Left ventricle myocardium inferior (tissue), 1 donor: ENCODE data around the gene OR6B3. TPM values are rescaled to one million over a fixed set of nuclear protein-coding genes. Genes with fewer than 3 reads are reported as not detected.

ENCODE experiments used
- DNase-seq: peaks from one replicate; pipeline ENCODE4 v3.0.0-alpha.2; 2020
- H3K27ac ChIP-seq: fragments of 200-600 bp; replicated peaks from 2 replicates; pipeline ENCODE4 v1.8.0; 2021
- H3K27me3 ChIP-seq: fragments of 200-600 bp; 2 replicates; pipeline ENCODE4 v1.8.0; 2021; ENCODE audit warnings: low read depth
- H3K36me3 ChIP-seq: fragments of 200-600 bp; 2 replicates; pipeline ENCODE4 v1.8.0; 2021
- H3K4me1 ChIP-seq: fragments of 200-600 bp; 2 replicates; pipeline ENCODE4 v1.8.0; 2021
- H3K4me3 ChIP-seq: fragments of 200-600 bp; 2 replicates; pipeline ENCODE4 v1.8.0; 2021; ENCODE audit warnings: mild to moderate bottlenecking, moderate library complexity
- H3K9me3 ChIP-seq: fragments of 200-600 bp; replicated peaks from 2 replicates; pipeline ENCODE4 v1.8.0; 2021
- CTCF ChIP-seq: fragments of 200-600 bp; IDR thresholded peaks from 2 replicates; pipeline ENCODE4 v1.8.0; 2021; ENCODE audit warnings: antibody characterized with exemption, mild to moderate bottlenecking, borderline replicate concordance
- intact Hi-C: fragments of 100-400 bp; cut with micrococcal nuclease; formaldehyde crosslinking; loops from one replicate; pipeline ENCODE4 v1.11.0; 2022
- total RNA-seq: library from RNA; stranded (reverse); fragmentation: NEBNext Ultra II Directional; extraction: Animal tissue kit (Norgen Biotek cat#: 25700); gene quantifications from one replicate; pipeline ENCODE4 v1.2.1, GENCODE V29; 2021
- donor health status: DM: no; HTN: yes; CAD: no; lungs with severe emphysema.

Gene OR6B3
- total RNA-seq, 1 donor from 2014 or later: not detected

- Histone ChIP-seq H3K27ac (no peak overlapping the region), H3K9me3 (peaks cover 7% of the 10 kb centered on the region), H3K27me3 (peaks cover 70% of the 10 kb centered on the region), H3K4me1 (no peaks in the 10 kb centered on the region), H3K4me3 (no peak overlapping the region), H3K36me3 (no peaks in the 10 kb centered on the region)
- intact Hi-C loops: no loop called here
- no peak for TF ChIP-seq CTCF
- no peak for DNase-seq
These were observed 20.7 kb downstream of the OR6B3 start for GRCh38 chr2:240032406-240033329.

GRCh38 chr2:240030379-240031094 lies 22.8 kb downstream of the OR6B3 start, which contains the start of gene OR6B2:
TSS of gene OR6B2 (minus strand) at chr2:240030429. CDS start at chr2:240030429, 0 bp downstream.
- TF ChIP-seq CTCF: no peak
- intact Hi-C loops: no loop called here
- peaks cover 7% of the 10 kb centered on the region for H3K9me3 ChIP-seq
- H3K4me1 ChIP-seq: peaks cover 2% of the 10 kb centered on the region
- no peak within 1 kb of the TSS for H3K27ac ChIP-seq
- peaks cover 51% of the 10 kb centered on the region for H3K27me3 ChIP-seq
- DNase-seq: no peak
- H3K4me3 ChIP-seq: no peak within 1 kb of the TSS
- H3K36me3 ChIP-seq: no peaks in the 10 kb centered on the region

DNA sequence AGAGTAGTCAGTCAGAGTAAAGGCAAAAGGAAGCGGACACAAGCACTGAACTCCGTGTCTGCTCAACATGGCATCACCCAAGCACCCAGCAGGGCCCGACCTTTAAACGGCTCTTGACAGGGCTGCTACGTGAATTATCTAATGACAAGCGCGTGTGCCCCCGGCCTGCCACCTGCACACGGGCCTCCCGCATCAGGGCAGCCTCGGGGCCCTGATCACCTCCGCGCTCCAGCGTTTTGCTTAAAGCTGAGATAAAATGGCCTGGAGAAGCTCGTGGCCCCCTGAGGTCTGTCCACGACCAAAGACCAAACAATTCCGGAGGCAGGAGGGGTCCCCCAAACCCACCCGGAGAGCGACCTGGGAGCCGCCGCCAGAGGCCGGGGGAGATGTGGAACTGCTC lies 28.6 kb downstream of the OR6B3 start:
- peaks cover 42% of the 10 kb centered on the region for H3K4me1 ChIP-seq
- peak overlapping the region; percentile 98 for H3K27ac ChIP-seq
- intact Hi-C loops: no loop called here
- no peak for DNase-seq
- H3K27me3 ChIP-seq: no peaks in the 10 kb centered on the region
- H3K9me3 ChIP-seq: peaks cover 7% of the 10 kb centered on the region
- peak overlapping the region; percentile 92 for H3K4me3 ChIP-seq
- H3K36me3 ChIP-seq: peaks cover 18% of the 10 kb centered on the region
- no peak for TF ChIP-seq CTCF

DNA sequence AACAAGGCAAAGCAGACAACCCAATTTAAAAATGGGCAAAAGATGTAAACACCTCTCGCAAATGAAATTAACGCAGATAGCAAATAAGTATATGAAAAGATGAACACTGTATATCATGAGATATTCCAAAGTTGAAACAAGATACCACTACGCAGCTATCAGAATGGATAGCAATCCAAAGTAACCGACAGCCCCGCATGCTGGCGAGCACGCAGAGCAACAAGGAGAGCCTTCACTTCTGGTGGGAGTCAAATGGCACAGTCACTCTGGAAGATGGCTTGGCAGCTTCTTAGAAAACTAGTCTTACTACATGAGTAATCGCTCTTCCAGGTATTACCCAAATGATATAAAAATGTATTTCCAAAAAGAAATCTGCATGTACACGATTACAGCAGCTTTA lies 29.5 kb downstream of the OR6B3 start:
- peaks cover 24% of the 10 kb centered on the region for H3K36me3 ChIP-seq
- DNase-seq: no peak
- H3K27ac ChIP-seq: no peak overlapping the region
- intact Hi-C loops: no loop called here
- H3K4me3 ChIP-seq: peak overlapping the region; percentile 92
- H3K9me3 ChIP-seq: peaks cover 7% of the 10 kb centered on the region
- peaks cover 42% of the 10 kb centered on the region for H3K4me1 ChIP-seq
- TF ChIP-seq CTCF: no peak
- no peaks in the 10 kb centered on the region for H3K27me3 ChIP-seq

DNA sequence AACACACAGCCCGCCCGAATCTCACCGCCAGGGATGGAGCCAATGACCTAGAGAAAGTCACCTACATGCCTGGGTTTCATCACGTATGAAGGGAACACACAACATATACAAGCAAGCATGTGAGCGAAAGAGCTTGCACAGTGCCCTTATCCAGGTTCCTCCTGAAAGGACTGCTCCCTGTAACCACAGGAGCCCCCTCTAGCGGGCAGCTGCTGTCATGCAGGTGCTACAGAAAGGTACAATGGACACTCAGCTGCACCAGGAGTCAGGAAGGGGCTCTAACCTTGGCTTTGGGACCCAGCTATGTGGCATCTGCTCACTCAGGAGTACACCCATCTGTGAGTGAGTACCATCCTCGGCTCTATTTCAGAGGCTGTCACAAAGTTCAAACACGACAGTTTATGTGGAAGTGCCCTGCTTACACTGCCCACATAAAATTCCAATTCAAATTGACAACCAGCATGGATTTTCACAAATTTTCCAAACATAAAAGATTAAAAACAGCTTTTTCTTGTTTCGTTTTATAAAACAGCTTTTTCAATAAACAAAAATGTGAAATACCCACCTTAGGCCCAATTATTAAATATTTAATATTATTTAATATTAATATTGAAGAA lies 31.7 kb downstream of the OR6B3 start:
- intact Hi-C loops: no loop called here
- TF ChIP-seq CTCF: peak; percentile 84
- H3K9me3 ChIP-seq: no peaks in the 10 kb centered on the region

More for the DNA sequence above, 31.7 kb downstream of the OR6B3 start:
- Histone ChIP-seq H3K27me3 (no peaks in the 10 kb centered on the region), H3K4me3 (no peak overlapping the region), H3K4me1 (peaks cover 42% of the 10 kb centered on the region), H3K36me3 (peaks cover 46% of the 10 kb centered on the region), H3K27ac (no peak overlapping the region)
- peak; percentile 60 for DNase-seq
